Fibroblast of villous mesenchyme (primary cell): Measurements from ENCODE around the gene DPF3. TPM values are rescaled to one million over a fixed set of nuclear protein-coding genes. Genes with fewer than 3 reads are reported as not detected.

Experiments used
- DNase-seq: peaks from one replicate; pipeline ENCODE4 v3.0.0-alpha.2; 2010; ENCODE audit warnings: low read depth
- H3K4me3 ChIP-seq: 2 replicates; pipeline ENCODE4 v1.5.1; 2011; ENCODE audit warnings: low read depth, mild to moderate bottlenecking, low read length
- CTCF ChIP-seq: IDR thresholded peaks from 2 replicates; pipeline ENCODE4 v1.5.1; 2012; ENCODE audit warnings: low read depth, mild to moderate bottlenecking, low read length; ENCODE audit not compliant: insufficient read depth
- total RNA-seq: library from RNA; depleted of rRNA; stranded (reverse); fragments of >200 nt; gene quantifications from 2 replicates; pipeline ENCODE4 v1.2.3, GENCODE V29; 2012

Gene DPF3
- total RNA-seq, 1 donor: 10.4 TPM

GRCh38 chr14:72657214-72657921 is 236.5 kb downstream of the DPF3 start:
- TF ChIP-seq CTCF: no peak
- peak; percentile 58 for DNase-seq
- H3K4me3 ChIP-seq: no peak overlapping the region

- no peak for TF ChIP-seq CTCF
- no peak overlapping the region for H3K4me3 ChIP-seq
- DNase-seq: no peak
Observed at GRCh38 chr14:72653026-72653425, 240.9 kb downstream of the DPF3 start.

- no peak overlapping the region for H3K4me3 ChIP-seq
- TF ChIP-seq CTCF: no peak
- DNase-seq: no peak
Observed at GRCh38 chr14:72652179-72652578, 241.7 kb downstream of the DPF3 start.

GRCh38 chr14:72651714-72652113 is 242.2 kb downstream of the DPF3 start:
- TF ChIP-seq CTCF: no peak
- no peak overlapping the region for H3K4me3 ChIP-seq
- no peak for DNase-seq

- DNase-seq: peak; percentile 26
- no peak overlapping the region for H3K4me3 ChIP-seq
- no peak for TF ChIP-seq CTCF
Observed at GRCh38 chr14:72651081-72651480, 242.8 kb downstream of the DPF3 start.

- H3K4me3 ChIP-seq: no peak overlapping the region
- no peak for TF ChIP-seq CTCF
- DNase-seq: no peak
Observed at GRCh38 chr14:72649603-72650227, 244.2 kb downstream of the DPF3 start.
